Measurements from ENCODE around the gene FBLN2.

Gene FBLN2

GRCh38 chr3:13626396-13626795 is 77.5 kb downstream of the FBLN2 start:
- Histone ChIP-seq H3K9me3 (ENCODE audit: control insufficient read depth, low read length) (no peaks in the 10 kb centered on the region), H3K4me1 (ENCODE audit: control insufficient read depth, insufficient read depth, low read length) (peaks cover 12% of the 10 kb centered on the region), H3K4me3 (ENCODE audit: low read length) (no peak overlapping the region), H3K9ac (ENCODE audit: low read length) (no peak overlapping the region), H3K27me3 (replicated peaks; ENCODE audit: control insufficient read depth, insufficient read depth, low read length) (no peaks in the 10 kb centered on the region), H3K36me3 (ENCODE audit: control insufficient read depth, insufficient read depth, low read length, severe bottlenecking) (peaks cover 97% of the 10 kb centered on the region)
- DNase-seq (ENCODE audit: low read depth) = no peak

- Histone ChIP-seq H3K4me1 (ENCODE audit: control insufficient read depth, insufficient read depth, low read length) (peaks cover 12% of the 10 kb centered on the region), H3K36me3 (ENCODE audit: control insufficient read depth, insufficient read depth, low read length, severe bottlenecking) (peaks cover 97% of the 10 kb centered on the region), H3K9ac (ENCODE audit: low read length) (peak overlapping the region; percentile 4), H3K27me3 (replicated peaks; ENCODE audit: control insufficient read depth, insufficient read depth, low read length) (no peaks in the 10 kb centered on the region), H3K9me3 (ENCODE audit: control insufficient read depth, low read length) (no peaks in the 10 kb centered on the region), H3K4me3 (ENCODE audit: low read length) (no peak overlapping the region)
- no peak for DNase-seq (ENCODE audit: low read depth)
Observed at GRCh38 chr3:13626915-13627460, 78.1 kb downstream of the FBLN2 start.

GRCh38 chr3:13627681-13628080 is 78.8 kb downstream of the FBLN2 start:
- Histone ChIP-seq H3K36me3 (ENCODE audit: control insufficient read depth, insufficient read depth, low read length, severe bottlenecking) (peaks cover 97% of the 10 kb centered on the region), H3K27me3 (replicated peaks; ENCODE audit: control insufficient read depth, insufficient read depth, low read length) (no peaks in the 10 kb centered on the region), H3K9ac (ENCODE audit: low read length) (peak overlapping the region; percentile 11), H3K4me3 (ENCODE audit: low read length) (no peak overlapping the region), H3K4me1 (ENCODE audit: control insufficient read depth, insufficient read depth, low read length) (peaks cover 12% of the 10 kb centered on the region), H3K9me3 (ENCODE audit: control insufficient read depth, low read length) (no peaks in the 10 kb centered on the region)
- no peak for DNase-seq (ENCODE audit: low read depth)

- Histone ChIP-seq H3K9ac (ENCODE audit: low read length) (no peak overlapping the region), H3K4me3 (ENCODE audit: low read length) (no peak overlapping the region), H3K27me3 (replicated peaks; ENCODE audit: control insufficient read depth, insufficient read depth, low read length) (no peaks in the 10 kb centered on the region), H3K4me1 (ENCODE audit: control insufficient read depth, insufficient read depth, low read length) (peaks cover 12% of the 10 kb centered on the region), H3K9me3 (ENCODE audit: control insufficient read depth, low read length) (no peaks in the 10 kb centered on the region), H3K36me3 (ENCODE audit: control insufficient read depth, insufficient read depth, low read length, severe bottlenecking) (peaks cover 97% of the 10 kb centered on the region)
- DNase-seq (ENCODE audit: low read depth) = no peak
Observed at GRCh38 chr3:13628432-13628831, 79.5 kb downstream of the FBLN2 start.

- Histone ChIP-seq H3K9ac (ENCODE audit: low read length) (no peak overlapping the region), H3K27me3 (replicated peaks; ENCODE audit: control insufficient read depth, insufficient read depth, low read length) (no peaks in the 10 kb centered on the region), H3K4me3 (ENCODE audit: low read length) (no peak overlapping the region), H3K4me1 (ENCODE audit: control insufficient read depth, insufficient read depth, low read length) (peaks cover 12% of the 10 kb centered on the region), H3K9me3 (ENCODE audit: control insufficient read depth, low read length) (no peaks in the 10 kb centered on the region), H3K36me3 (ENCODE audit: control insufficient read depth, insufficient read depth, low read length, severe bottlenecking) (peaks cover 97% of the 10 kb centered on the region)
- no peak for DNase-seq (ENCODE audit: low read depth)
Observed at GRCh38 chr3:13628841-13629551, 80.1 kb downstream of the FBLN2 start.

- H3K4me1 ChIP-seq (ENCODE audit: control insufficient read depth, insufficient read depth, low read length) = peaks cover 12% of the 10 kb centered on the region
- H3K9me3 ChIP-seq (ENCODE audit: control insufficient read depth, low read length) = no peaks in the 10 kb centered on the region
- H3K9ac ChIP-seq (ENCODE audit: low read length) = no peak overlapping the region
- H3K4me3 ChIP-seq (ENCODE audit: low read length) = no peak overlapping the region
- H3K27me3 ChIP-seq (replicated peaks; ENCODE audit: control insufficient read depth, insufficient read depth, low read length) = no peaks in the 10 kb centered on the region
- no peak for DNase-seq (ENCODE audit: low read depth)
- H3K36me3 ChIP-seq (ENCODE audit: control insufficient read depth, insufficient read depth, low read length, severe bottlenecking) = peaks cover 97% of the 10 kb centered on the region
Observed at GRCh38 chr3:13629644-13630043, 80.7 kb downstream of the FBLN2 start.

GRCh38 chr3:13631256-13631655 is 82.3 kb downstream of the FBLN2 start:
- Histone ChIP-seq H3K9ac (ENCODE audit: low read length) (no peak overlapping the region), H3K4me3 (ENCODE audit: low read length) (no peak overlapping the region), H3K36me3 (ENCODE audit: control insufficient read depth, insufficient read depth, low read length, severe bottlenecking) (peaks cover 100% of the 10 kb centered on the region), H3K27me3 (replicated peaks; ENCODE audit: control insufficient read depth, insufficient read depth, low read length) (no peaks in the 10 kb centered on the region), H3K9me3 (ENCODE audit: control insufficient read depth, low read length) (no peaks in the 10 kb centered on the region), H3K4me1 (ENCODE audit: control insufficient read depth, insufficient read depth, low read length) (peaks cover 12% of the 10 kb centered on the region)
- DNase-seq (ENCODE audit: low read depth) = no peak

- H3K4me1 ChIP-seq (ENCODE audit: control insufficient read depth, insufficient read depth, low read length) = no peaks in the 10 kb centered on the region
- no peak overlapping the region for H3K4me3 ChIP-seq (ENCODE audit: low read length)
- H3K36me3 ChIP-seq (ENCODE audit: control insufficient read depth, insufficient read depth, low read length, severe bottlenecking) = peaks cover 100% of the 10 kb centered on the region
- no peaks in the 10 kb centered on the region for H3K27me3 ChIP-seq (replicated peaks; ENCODE audit: control insufficient read depth, insufficient read depth, low read length)
- H3K9me3 ChIP-seq (ENCODE audit: control insufficient read depth, low read length) = no peaks in the 10 kb centered on the region
- H3K9ac ChIP-seq (ENCODE audit: low read length) = no peak overlapping the region
- DNase-seq (ENCODE audit: low read depth) = no peak
Observed at GRCh38 chr3:13633176-13633575, 84.3 kb downstream of the FBLN2 start.

GRCh38 chr3:13634151-13634550 is 85.2 kb downstream of the FBLN2 start:
- H3K36me3 ChIP-seq (ENCODE audit: control insufficient read depth, insufficient read depth, low read length, severe bottlenecking) = peaks cover 100% of the 10 kb centered on the region
- no peak overlapping the region for H3K9ac ChIP-seq (ENCODE audit: low read length)
- no peak for DNase-seq (ENCODE audit: low read depth)
- H3K4me1 ChIP-seq (ENCODE audit: control insufficient read depth, insufficient read depth, low read length) = no peaks in the 10 kb centered on the region
- no peaks in the 10 kb centered on the region for H3K27me3 ChIP-seq (replicated peaks; ENCODE audit: control insufficient read depth, insufficient read depth, low read length)
- no peaks in the 10 kb centered on the region for H3K9me3 ChIP-seq (ENCODE audit: control insufficient read depth, low read length)
- H3K4me3 ChIP-seq (ENCODE audit: low read length) = no peak overlapping the region

GRCh38 chr3:13634615-13635014 is 85.7 kb downstream of the FBLN2 start:
- H3K9ac ChIP-seq (ENCODE audit: low read length) = no peak overlapping the region
- peaks cover 100% of the 10 kb centered on the region for H3K36me3 ChIP-seq (ENCODE audit: control insufficient read depth, insufficient read depth, low read length, severe bottlenecking)
- H3K27me3 ChIP-seq (replicated peaks; ENCODE audit: control insufficient read depth, insufficient read depth, low read length) = no peaks in the 10 kb centered on the region
- DNase-seq (ENCODE audit: low read depth) = no peak
- H3K4me1 ChIP-seq (ENCODE audit: control insufficient read depth, insufficient read depth, low read length) = no peaks in the 10 kb centered on the region
- H3K4me3 ChIP-seq (ENCODE audit: low read length) = no peak overlapping the region
- no peaks in the 10 kb centered on the region for H3K9me3 ChIP-seq (ENCODE audit: control insufficient read depth, low read length)

- Histone ChIP-seq H3K36me3 (ENCODE audit: control insufficient read depth, insufficient read depth, low read length, severe bottlenecking) (peaks cover 94% of the 10 kb centered on the region), H3K9me3 (ENCODE audit: control insufficient read depth, low read length) (no peaks in the 10 kb centered on the region), H3K9ac (ENCODE audit: low read length) (no peak overlapping the region), H3K27me3 (replicated peaks; ENCODE audit: control insufficient read depth, insufficient read depth, low read length) (no peaks in the 10 kb centered on the region), H3K4me1 (ENCODE audit: control insufficient read depth, insufficient read depth, low read length) (no peaks in the 10 kb centered on the region), H3K4me3 (ENCODE audit: low read length) (no peak overlapping the region)
- DNase-seq (ENCODE audit: low read depth) = no peak
Observed at GRCh38 chr3:13636186-13636585, 87.3 kb downstream of the FBLN2 start.

- Histone ChIP-seq H3K4me3 (ENCODE audit: low read length) (no peak overlapping the region), H3K4me1 (ENCODE audit: control insufficient read depth, insufficient read depth, low read length) (no peaks in the 10 kb centered on the region)
- no peak for DNase-seq (ENCODE audit: low read depth)
Observed at GRCh38 chr3:13636874-13637273, 87.9 kb downstream of the FBLN2 start.

More at GRCh38 chr3:13636874-13637273, 87.9 kb downstream of the FBLN2 start:
- H3K36me3 ChIP-seq (ENCODE audit: control insufficient read depth, insufficient read depth, low read length, severe bottlenecking) = peaks cover 87% of the 10 kb centered on the region
- no peaks in the 10 kb centered on the region for H3K27me3 ChIP-seq (replicated peaks; ENCODE audit: control insufficient read depth, insufficient read depth, low read length)
- H3K9me3 ChIP-seq (ENCODE audit: control insufficient read depth, low read length) = no peaks in the 10 kb centered on the region
- H3K9ac ChIP-seq (ENCODE audit: low read length) = no peak overlapping the region

All from adipocyte (in vitro differentiated cells).